Mesothelial cell of epicardium (in vitro differentiated cells): ENCODE data around the gene PLEKHA1. TPM values are rescaled to one million over a fixed set of nuclear protein-coding genes. Genes with fewer than 3 reads are reported as not detected.

Source experiments
- DNase-seq, 2 experiments: peaks; one replicate each; pipeline ENCODE4 v3.0.0; 2021; ENCODE audit warnings: low spot score in 2 of 2; ENCODE audit not compliant: unreplicated experiment in 2 of 2
- H3K27ac Mint-ChIP-seq: 2 replicates; pipeline ENCODE4 v1.8.0; 2021; ENCODE audit warnings: mixed read lengths
- H3K27me3 Mint-ChIP-seq: 2 replicates; pipeline ENCODE4 v1.8.0; 2021; ENCODE audit warnings: low read depth, mixed read lengths
- H3K36me3 Mint-ChIP-seq: 2 replicates; pipeline ENCODE4 v1.8.0; 2021; ENCODE audit warnings: mixed read lengths
- H3K4me1 Mint-ChIP-seq: 2 replicates; pipeline ENCODE4 v1.8.0; 2021; ENCODE audit warnings: mixed read lengths
- H3K4me3 Mint-ChIP-seq: 2 replicates; pipeline ENCODE4 v1.8.0; 2021; ENCODE audit warnings: mild to moderate bottlenecking, moderate library complexity, mixed read lengths
- H3K9me3 Mint-ChIP-seq: 2 replicates; pipeline ENCODE4 v1.8.0; 2021; ENCODE audit warnings: mixed read lengths
- microRNA-seq: library from miRNA; unstranded; fragments of <30 nt; microRNA quantifications from one replicate; pipeline ENCODE4 v1.2.0, GENCODE V29; 2021; ENCODE audit warnings: inconsistent platforms, mixed read lengths
- total RNA-seq: library from RNA; stranded (reverse); gene quantifications from 3 replicates; pipeline ENCODE4 v1.2.1, GENCODE V29; 2021
- TF ChIP-seq, protein P1 (sequence below): fragments of 200-600 bp; sonication (generic); IDR thresholded peaks from one replicate; pipeline ENCODE4 v1.5.0; 2021; ENCODE audit warnings: antibody characterized with exemption; ENCODE audit not compliant: unreplicated experiment

PLEKHA1 gene
- total RNA-seq, 1 donor from 2014 or later, result 33.1 TPM

DNA sequence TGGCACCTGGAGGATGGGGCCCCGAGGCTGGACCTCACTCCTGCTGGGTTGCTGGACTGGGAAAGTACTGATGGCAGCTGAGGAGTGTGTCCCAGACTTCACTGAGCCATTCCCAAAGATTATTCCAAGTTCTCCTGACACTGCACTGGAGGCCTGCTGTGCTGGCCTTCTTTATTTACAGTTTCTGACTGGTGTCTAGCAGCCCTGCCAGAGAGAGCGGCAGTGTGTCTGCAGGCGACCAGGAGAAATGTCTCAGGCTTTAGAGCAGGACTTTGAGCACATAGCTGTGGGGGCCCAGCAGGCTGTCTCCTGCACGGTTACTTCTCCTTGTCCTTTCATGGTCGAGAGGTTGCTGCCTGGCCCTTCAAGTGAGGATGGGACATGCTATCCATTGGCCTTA, 102.9 kb downstream of the PLEKHA1 start:
- DNase-seq, result no peak
- H3K9me3 Mint-ChIP-seq, result peaks cover 6% of the 10 kb centered on the region
- H3K27ac Mint-ChIP-seq, result no peak overlapping the region
- H3K4me1 Mint-ChIP-seq, result peaks cover 27% of the 10 kb centered on the region
- peaks cover 1% of the 10 kb centered on the region for H3K36me3 Mint-ChIP-seq
- H3K27me3 Mint-ChIP-seq, result peaks cover 7% of the 10 kb centered on the region
- TF ChIP-seq, protein P1, sequence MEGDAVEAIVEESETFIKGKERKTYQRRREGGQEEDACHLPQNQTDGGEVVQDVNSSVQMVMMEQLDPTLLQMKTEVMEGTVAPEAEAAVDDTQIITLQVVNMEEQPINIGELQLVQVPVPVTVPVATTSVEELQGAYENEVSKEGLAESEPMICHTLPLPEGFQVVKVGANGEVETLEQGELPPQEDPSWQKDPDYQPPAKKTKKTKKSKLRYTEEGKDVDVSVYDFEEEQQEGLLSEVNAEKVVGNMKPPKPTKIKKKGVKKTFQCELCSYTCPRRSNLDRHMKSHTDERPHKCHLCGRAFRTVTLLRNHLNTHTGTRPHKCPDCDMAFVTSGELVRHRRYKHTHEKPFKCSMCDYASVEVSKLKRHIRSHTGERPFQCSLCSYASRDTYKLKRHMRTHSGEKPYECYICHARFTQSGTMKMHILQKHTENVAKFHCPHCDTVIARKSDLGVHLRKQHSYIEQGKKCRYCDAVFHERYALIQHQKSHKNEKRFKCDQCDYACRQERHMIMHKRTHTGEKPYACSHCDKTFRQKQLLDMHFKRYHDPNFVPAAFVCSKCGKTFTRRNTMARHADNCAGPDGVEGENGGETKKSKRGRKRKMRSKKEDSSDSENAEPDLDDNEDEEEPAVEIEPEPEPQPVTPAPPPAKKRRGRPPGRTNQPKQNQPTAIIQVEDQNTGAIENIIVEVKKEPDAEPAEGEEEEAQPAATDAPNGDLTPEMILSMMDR, result no peak
- no peak overlapping the region for H3K4me3 Mint-ChIP-seq

GRCh38 chr10:122478971-122479370, 104.5 kb downstream of the PLEKHA1 start:
- Mint-ChIP-seq H3K27me3 (peaks cover 7% of the 10 kb centered on the region), H3K9me3 (peaks cover 6% of the 10 kb centered on the region), H3K36me3 (peaks cover 1% of the 10 kb centered on the region), H3K4me1 (peaks cover 27% of the 10 kb centered on the region), H3K4me3 (no peak overlapping the region), H3K27ac (no peak overlapping the region)
- no peak for DNase-seq
- TF ChIP-seq, protein P1, result no peak

DNA sequence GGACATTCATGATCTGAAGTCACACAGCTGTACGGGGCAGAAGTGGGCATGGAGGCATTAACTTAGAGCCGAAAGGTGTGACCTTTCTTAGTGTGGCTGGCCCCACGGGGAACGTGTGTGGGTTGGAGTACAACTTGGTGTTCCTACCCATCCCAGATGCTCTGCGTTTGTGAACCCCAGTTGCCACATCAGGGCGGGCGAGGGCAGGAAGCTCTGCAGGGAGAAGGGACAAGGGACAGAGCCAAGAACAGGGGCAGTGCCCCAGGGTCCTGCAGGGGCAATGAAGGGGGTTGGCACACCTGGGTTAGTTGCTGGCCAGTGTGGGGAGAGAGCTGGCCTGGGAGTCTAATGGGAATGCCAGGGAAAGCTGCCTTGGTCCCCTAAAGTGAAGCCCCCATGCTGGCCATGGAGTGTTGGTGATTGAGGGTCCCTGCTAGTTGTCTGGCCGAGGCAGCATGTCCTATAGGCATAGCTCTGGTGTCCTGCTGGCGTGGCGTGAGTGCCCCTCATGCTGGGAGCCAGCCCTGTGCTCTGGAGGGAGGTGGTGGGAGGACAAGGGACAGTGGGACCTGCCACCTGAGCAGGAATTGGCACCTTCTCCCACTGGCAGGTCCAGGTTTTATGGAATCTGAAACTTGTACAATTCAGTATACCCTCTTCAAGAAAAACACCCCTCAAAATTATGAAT, 105.8 kb downstream of the PLEKHA1 start:
- H3K36me3 Mint-ChIP-seq, result peaks cover 1% of the 10 kb centered on the region

DNA sequence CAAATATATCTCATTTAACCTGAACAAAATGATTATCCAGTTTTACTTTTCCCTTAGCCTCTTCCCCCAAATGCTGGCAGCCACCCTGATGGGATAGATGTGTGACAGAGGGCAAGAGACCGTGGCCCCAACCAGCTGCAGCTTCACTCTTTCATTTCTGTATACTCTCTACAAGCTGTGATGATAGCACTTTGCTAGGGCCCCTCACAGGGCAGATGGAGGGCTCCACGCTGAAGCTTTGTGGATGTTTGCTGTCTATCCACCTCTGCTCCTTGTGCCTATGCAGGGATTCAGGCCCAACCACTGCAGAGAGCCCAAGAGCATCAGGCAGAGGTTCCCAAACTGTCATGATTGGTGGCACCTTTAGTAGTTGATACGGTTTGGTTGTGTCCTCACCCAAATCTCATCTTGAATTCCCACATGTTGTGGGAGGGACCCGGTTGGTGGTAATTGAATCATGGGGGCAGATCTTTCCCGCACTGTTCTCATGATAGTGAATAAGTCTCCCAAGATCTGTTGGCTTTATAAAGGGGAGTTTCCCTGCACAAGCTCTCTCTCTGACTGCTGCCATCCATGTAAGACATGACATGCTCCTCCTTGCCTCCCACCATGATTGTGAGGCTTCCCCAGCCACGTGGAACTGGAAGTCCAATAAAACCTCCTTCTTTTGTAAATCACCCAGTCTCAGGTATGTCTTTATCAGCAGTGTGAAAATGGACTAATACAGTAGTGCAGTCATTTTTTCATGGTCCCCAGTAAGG, 107.0 kb downstream of the PLEKHA1 start:
- Mint-ChIP-seq H3K4me1 (peaks cover 9% of the 10 kb centered on the region), H3K36me3 (peaks cover 1% of the 10 kb centered on the region), H3K4me3 (no peak overlapping the region), H3K27me3 (peaks cover 7% of the 10 kb centered on the region), H3K9me3 (peaks cover 6% of the 10 kb centered on the region), H3K27ac (no peak overlapping the region)
- TF ChIP-seq, protein P1, result no peak
- no peak for DNase-seq

More for the DNA sequence above, 105.8 kb downstream of the PLEKHA1 start:
- TF ChIP-seq, protein P1, result no peak
- H3K4me1 Mint-ChIP-seq, result peaks cover 15% of the 10 kb centered on the region
- no peak overlapping the region for H3K27ac Mint-ChIP-seq
- peaks cover 6% of the 10 kb centered on the region for H3K9me3 Mint-ChIP-seq
- no peak for DNase-seq
- H3K4me3 Mint-ChIP-seq, result no peak overlapping the region
- peaks cover 7% of the 10 kb centered on the region for H3K27me3 Mint-ChIP-seq

Small RNA genes lying within 50 kb of the gene (microRNA-seq; reads per million reads assigned to microRNA genes)
- gene MIR3941, result not detected

Other genes starting within 250 kb of the PLEKHA1 start
- not detected in 3 replicates for gene BTBD16, start 103.4 kb upstream of the PLEKHA1 start, total RNA-seq
- gene ARMS2, start 79.9 kb downstream of the PLEKHA1 start, total RNA-seq, result not detected in 3 replicates
- 12.2 to 13.1 TPM (median 12.5 TPM) in 3 replicates for gene HTRA1, start 86.8 kb downstream of the PLEKHA1 start, total RNA-seq
- 0.05 TPM in 1 of 3 replicates, not detected in the others for gene DMBT1, start 186.0 kb downstream of the PLEKHA1 start, total RNA-seq